NCI-H2107 (cell line): ENCODE data around the gene UGGT2.
"Not testable (repeated sequence)": the region's sequence is repeated elsewhere in the genome, so short reads cannot be mapped to it uniquely, and the experiment has no call there.

Source experiments
- DNase-seq: peaks from one replicate; lab custom pipeline; 2025; lab: John Stamatoyannopoulos, UW

The UGGT2 gene

DNA sequence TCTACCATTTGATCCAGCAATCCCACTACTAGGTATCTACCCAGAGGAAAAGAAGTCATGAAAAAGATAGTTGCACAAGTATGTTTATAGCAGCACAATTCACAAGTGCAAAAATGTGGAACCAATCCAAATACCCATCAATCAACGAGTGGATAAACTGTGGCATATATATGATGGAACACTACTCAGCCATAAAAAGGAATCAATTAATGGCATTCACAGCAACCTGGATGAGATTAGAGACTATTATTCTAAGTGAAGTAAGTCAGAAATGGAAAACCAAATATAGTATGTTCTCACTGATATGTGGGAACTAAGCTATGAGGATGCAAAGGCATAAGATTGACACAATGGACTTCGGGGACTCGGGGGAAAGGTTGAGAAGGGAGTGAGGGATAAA lies 1.3 kb downstream of the UGGT2 start:
- DNase-seq = not testable (repeated sequence)

DNA sequence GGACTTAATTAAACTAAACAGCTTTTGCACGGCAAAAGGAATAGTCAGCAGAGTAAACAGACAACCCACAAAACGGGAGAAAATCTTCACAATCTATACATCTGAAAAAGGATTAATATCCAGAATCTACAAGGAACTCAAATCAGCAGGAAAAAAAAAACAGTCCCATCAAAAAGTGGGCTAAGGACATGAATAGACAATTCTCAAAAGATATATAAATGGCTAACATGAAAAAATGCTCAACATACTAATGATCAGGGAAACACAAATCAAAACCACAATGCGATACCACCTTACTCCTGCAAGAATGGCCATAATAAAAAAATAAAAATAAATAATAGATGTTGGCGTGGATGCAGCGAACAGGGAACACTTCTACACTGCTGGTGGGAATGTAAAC lies 1.7 kb downstream of the UGGT2 start:
- not testable (repeated sequence) for DNase-seq

DNA sequence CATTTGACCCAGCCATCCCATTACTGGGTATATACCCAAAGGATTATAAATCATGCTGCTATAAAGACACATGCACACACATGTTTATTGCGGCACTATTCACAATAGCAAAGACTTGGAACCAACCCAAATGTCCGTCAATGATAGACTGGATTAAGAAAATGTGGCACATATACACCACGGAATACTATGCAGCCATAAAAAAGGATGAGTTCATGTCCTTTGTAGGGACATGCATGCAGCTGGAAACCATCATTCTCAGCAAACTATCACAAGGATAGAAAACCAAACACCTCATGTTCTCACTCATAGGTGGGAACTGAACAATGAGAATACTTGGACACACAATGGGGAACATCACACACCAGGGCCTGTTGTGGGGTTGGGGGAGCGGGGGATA lies 2.2 kb downstream of the UGGT2 start:
- not testable (repeated sequence) for DNase-seq

DNA sequence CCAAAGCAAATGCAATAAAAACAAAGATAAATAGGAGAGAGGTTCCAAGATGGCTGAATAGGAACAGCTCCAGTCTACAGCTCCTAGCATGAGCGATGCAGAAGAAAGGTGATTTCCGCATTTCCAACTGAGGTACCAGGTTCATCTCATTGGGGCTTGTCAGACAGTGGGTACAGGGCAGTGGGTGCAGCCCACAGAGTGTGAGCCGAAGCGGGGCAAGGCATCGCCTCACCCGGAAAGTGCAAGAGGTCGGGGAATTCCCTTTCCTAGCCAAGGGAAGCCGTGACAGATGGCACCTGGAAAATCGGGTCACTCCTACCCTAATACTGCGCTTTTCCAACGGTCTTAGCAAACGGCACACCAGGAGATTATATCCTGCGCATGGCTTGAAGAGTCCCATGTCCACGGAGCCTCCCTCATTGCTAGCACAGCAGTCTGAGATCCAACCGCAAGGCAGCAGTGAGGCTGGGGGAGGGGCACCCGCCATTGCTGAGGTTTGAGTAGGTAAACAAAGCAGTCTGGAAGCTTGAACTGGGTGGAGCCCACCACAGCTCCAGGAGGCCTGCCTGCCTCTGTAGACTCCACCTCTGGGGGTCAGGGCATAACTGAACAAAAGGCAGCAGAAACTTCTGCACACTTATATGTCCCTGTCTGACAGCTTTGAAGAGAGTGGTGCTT lies 6.6 kb downstream of the UGGT2 start:
- not testable (repeated sequence) for DNase-seq

DNA sequence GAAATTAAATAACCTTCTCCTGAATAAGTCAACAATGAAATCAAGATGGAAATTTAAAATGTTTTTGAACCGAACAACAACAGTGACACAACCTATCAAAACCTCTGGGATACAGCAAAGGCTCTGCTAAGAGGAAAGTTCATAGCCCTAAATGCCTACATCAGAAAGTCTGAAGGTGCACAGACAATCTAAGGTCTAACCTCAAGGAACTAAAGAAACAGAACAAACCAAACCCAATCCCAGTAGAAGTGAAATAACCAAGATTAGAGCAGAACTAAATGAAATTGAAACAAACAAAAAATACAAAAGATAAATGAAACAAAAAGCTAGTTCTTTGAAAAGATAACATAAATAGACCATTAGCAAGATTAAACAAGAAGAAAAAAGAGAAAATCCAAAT lies 9.0 kb downstream of the UGGT2 start:
- DNase-seq = no peak

DNA sequence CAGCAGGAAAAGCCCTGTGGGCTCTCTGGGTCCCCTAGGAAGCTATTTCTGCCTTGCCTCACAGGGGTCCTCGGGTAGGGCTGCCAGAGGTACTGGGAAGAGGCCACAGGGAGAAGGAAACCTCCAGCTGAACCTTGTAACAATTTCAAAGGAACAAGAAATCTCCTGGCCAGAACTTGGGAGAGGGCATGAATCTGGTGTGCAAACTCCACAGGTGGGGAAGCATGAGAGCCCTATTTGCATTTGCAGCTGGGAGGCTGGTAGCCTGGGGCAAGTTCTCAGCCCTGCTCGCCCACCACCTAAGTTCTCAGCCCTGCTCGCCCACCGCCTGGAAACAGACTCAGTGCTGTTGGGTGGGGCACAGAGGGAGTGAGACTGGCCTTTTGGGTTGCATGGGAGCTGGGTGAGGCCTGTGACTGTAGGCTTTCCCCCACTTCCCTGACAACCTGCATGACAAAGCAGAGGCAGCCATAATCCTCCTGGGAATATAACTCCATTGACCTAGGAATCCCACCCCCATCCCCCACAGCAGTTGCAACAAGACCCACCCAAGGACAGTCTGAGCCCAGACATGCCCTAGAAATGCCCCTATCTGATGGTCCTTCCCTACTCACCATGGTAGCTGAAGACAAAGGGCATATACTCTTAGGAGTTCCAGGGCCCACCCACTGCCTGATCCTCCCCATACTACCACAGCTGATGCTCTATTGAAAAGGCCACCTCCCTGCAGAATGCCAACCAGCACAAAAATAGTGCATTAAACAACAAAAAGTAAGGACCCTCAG lies 11.7 kb downstream of the UGGT2 start:
- no peak for DNase-seq

DNA sequence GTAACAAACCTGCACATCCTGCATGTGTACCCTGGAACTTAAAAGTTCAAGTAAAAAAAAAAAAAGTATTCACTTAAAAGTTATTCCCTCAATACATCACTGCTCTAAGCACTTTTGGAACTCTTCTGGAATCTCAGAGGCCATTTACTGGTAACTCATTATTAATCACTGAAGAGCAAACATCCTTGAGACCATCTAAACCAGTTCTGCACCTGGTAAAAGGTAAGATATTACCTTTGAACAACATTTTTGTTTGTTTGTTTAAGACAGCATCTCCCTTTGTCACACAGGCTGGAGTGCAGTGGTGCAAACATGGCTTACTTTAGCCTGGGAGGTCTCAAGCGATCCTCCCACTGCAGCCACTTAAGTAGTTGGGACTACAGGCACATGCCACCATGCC lies 16.7 kb downstream of the UGGT2 start:
- no peak for DNase-seq

DNA sequence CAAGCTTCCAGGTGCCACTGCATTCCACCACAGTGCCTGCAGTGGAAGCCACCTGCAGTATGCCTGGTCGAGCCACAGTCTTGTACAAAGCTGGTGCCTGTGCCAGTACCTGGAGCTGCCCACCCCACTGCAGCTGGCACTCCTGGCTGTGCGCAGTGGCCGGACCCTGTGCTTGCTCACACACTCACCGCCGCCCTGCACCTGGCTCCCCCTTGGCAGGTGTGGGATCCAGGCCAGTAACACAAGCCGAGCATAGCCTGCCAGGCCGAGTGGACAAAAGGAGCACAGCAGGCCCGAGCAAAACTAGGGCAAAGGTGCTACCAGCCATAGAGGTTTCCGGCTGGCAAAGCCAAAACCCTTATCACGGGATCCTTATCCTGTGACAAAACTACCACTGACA lies 18.5 kb downstream of the UGGT2 start:
- no peak for DNase-seq

DNA sequence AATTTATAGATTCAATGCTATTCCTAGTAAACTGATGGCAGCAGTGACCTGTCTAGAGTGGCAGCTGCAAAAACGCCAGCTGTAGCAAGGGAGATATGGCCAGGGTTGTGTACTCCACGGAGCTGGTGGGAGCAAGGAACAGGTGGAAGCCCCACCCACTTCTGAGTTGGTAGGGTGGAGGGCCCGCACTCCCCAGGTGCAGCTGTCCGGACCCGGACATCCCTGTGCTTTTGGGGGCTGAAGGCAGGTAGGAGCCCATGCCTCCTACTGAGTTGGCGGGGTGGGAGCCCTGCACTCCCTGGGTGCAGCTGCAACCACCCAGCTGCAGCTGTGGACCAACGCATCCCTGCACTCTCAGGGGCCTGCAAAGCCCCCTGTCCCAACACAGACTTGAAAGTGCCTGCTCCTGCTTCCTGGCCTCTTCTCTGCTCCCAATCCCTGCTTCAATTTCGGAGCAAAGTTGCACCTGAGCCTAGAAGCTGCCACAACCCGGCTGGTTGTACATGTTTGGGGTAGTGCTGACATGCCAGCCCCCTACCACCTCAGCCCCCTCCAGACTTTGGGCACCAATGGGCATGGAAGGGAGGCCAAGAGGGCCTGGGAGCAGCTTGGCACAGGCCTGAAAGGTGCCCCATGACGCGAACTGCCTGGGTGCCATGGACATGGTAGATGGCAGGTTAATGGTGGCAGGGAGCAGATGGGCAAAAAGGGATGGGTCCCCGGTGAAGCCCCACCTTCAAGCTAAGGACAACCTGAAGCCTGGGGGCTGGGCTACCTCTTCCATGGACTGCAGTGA lies 19.8 kb downstream of the UGGT2 start:
- DNase-seq = no peak

DNA sequence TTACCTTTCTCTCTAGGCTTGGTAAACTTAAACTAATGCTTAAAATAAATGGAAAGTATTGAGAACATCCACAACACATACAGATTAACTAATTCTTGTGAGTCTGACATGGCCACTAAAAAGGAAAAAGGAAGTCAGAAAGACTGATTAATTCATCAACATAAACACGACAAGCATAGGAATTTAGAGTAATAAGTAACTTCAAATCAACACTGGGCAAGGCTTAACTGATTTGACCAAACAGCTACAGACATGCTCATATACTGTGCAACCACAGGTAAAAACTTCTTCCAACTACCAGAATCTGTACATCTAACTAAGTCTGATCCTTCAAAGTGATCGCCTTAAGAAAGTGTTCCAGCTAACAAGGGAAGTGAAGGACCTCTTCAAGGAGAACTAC lies 20.5 kb downstream of the UGGT2 start:
- DNase-seq = no peak

DNA sequence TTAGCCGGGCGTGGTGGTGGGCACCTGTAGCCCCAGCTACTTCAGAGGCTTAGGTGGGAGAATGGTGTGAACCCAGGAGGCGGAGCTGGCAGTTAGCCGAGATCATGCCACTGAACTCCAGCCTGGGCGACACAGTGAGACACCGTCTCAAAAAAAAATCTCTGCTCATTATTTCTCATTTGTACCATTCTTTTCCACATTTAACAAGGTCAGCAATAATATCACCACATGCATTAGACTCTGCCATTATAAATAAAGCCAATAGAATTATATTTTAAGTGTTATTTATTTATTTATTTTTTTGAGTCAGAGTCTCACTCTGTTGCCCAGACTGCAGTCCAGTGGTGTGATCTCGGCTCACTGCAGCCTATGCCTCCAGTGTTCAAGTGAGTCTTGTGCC lies 24.2 kb downstream of the UGGT2 start:
- no peak for DNase-seq

DNA sequence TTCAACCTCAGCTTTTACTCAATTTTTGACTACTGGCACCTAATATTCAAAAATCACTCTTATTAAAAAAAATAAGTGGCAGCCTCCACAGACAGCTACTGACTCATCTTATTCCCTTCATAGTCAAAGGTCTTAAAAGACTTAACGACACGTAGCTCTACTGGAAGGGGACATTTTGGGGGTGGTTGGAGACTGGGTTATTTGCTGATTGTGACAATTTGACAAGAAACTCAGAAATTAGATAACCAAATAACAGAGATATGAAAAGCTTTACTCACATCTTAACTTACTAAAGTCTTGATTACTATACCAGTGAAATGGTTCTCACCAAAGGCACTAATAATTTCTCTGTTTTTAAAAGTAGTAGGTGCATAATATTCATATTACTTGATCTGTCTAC lies 25.7 kb downstream of the UGGT2 start:
- DNase-seq = no peak

DNA sequence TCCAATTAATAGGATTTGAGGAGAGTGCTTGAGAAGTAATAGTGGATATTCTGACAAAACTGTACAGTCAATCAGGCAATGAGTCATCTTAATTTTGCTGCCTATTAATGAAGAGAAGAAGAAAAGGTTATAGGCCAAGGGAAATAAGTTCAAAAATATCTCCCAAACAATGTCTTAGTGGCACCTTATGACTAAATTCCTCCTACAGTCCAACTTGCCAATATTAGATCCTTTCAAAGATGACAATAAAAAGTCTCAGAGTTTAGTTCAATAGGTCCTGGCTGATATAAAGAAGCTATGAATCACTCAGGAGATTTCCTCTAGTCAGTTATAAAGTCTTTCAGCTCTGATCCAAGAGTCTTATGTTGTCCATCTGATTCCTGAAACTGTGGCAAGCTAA lies 27.9 kb downstream of the UGGT2 start:
- no peak for DNase-seq

DNA sequence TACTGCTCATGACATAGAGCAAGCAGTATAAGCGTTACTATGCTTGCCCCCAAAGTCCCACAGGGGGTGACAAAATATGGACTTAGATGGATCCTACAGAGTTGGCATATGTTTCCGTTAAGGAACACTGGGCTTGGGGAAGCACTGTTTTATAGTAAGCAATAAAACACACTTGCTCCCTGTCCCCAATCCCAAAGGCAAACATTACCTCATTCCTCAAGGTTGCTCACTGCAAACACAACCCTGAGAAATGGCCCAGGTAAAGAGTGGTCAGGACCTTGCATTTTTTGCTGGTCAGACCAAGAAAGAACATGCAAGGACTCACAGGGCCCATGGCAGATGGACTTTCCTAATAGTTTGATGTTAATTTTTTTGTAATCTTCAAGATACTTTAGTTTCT lies 32.3 kb downstream of the UGGT2 start:
- no peak for DNase-seq

DNA sequence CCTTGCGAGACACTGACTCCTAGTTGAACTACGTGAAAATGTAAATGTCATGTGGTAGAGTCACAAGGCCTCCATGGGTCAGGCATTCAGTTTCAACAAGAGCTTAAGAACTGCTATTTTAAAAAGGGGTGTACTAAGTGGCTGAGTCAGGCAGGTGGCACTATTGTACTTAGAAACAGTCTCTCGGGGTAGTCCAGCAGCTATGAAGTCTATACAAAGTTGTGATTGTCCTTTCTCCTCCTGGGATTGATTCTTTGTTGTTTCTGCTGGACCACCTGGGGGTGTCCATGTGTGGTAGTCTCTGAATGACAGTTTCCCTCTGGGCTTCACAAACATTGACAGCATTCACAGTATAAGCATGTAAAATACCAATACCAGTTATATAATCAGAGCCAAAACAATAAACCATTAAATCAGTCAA lies 33.0 kb downstream of the UGGT2 start:
- no peak for DNase-seq

DNA sequence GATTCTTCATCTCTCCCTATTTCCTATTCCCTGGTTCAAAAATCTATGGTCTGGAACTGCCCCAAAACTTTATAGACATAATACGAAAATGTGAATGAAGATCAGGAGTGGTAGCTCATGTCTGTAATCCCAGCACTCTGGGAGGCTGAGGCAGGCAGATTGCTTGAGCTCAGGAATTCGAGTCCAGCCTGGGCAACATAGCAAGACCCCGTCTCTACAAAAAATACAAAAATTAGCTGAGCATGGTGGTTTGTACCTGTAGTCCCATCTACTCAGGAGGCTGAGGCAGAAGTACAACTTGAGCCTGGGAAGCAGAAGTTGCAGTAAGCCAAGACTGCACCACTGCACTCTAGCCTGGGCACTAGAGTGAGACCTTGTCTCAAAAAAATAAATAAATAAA lies 35.1 kb downstream of the UGGT2 start:
- no peak for DNase-seq

DNA sequence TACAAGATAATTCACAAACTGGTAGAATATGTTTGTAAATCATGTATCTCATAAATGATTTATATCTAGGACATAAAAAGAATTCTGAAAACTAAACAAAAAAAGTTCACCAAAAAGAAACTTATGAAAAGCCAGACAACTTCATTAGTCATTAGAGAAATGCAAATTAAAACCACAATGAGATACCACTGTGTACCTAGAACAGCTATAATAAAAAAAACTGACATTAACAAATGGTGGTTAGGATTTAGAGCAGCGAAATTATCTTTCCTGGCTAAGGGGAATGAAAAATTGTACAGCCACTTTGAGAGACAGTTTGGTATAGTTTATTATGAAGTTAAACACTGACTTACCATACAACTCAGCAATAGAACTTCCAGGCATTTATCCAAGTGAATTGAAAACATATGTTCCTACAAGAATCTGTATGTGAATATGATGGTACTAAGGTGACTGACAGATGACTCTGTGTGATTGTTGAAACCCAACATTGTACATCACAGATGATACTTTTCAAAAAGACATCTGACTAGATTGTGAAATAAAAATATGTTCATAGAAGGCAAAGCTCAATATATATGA lies 41.8 kb downstream of the UGGT2 start:
- no peak for DNase-seq

DNA sequence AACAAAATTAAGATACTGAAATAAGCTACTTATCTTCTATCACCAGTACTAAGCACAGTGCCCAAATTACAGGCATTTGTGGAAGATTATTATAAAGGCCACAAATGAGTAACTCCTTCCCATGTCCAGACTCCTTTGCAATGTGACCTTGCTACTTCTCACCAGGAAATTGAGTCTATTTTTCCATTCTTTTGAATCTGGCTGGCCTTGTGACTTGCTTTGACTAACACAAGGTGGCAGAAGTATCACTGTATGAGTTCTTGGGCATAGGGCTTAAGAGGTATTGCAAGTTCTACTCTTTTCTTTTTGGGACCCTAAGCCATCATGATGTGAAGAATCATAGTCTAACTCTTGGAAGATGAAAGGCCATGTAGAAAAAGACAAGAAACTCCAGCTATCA lies 49.9 kb downstream of the UGGT2 start:
- DNase-seq = no peak

DNA sequence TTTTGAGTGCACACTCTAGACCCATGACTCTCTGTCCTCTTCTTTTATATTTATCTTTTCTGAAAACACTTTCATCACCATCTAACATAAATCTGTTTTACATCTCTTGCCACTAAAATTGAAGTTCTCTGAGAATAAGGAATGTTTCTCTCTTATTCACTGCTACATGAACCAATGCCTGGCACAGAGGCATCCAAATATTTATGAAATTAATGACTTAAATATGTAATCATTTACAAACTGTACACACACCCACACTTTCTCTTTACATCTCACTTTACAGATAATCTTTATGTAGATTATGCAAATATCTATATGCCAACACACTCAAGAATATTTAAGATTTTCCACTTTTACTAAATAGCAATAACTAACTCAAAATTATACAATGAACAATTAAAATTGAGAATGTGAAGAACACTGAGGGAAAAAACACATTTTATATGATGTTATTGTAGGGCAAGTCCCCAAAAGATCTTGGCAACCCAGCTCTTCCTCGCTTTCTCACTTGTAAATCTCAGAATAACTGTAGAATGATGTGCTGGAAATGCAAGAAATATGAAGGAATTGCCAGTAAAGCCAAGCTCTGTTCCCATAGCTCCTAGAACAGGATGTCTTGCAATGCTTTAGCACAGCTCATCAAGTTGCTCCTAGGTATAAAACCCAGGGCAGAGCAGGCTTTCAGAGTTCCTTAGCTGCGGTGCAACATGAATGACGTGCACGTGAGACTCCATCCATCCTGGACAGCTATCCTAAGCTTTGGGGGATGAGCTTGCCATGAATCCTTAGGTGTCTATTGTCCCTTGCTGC lies 50.7 kb downstream of the UGGT2 start:
- DNase-seq = no peak

DNA sequence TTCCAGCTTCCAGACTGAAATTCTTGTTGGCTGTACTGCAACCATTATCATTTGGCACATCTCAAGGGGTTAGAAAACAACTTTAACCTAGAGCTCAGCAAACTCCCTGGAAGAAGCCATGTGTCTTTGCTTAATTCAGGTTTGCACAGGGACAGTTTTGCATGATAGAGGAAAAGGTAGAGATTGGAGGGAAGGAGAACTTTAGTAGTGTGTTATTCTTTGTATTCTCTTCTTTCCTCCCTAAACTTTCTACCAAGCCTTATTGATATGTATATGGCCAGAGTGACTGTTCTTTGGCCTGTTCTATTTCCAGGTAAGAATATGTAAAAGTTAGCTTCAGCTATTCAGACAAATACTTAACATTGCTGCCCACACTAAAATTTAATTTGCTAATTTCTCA lies 53.1 kb downstream of the UGGT2 start:
- DNase-seq = no peak

DNA sequence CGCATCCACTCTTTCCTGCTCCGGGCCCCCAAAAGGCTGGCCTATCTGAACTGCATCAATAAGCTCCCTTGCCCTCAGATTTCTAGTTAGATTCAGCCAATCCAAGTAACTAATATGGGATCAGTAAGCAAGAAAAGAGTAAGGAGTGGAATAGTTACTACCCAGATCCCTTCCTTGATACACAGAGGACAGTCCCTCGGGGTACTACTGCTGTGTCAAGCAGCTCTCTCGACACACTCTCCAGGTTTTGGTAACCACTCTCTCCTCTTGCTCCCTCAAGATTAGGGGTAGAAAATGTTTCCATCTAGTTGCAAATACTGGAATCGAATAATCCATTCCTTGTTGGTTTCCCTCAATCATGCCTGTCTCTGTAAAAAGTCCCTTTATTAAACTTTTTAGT lies 65.4 kb downstream of the UGGT2 start:
- DNase-seq = no peak

DNA sequence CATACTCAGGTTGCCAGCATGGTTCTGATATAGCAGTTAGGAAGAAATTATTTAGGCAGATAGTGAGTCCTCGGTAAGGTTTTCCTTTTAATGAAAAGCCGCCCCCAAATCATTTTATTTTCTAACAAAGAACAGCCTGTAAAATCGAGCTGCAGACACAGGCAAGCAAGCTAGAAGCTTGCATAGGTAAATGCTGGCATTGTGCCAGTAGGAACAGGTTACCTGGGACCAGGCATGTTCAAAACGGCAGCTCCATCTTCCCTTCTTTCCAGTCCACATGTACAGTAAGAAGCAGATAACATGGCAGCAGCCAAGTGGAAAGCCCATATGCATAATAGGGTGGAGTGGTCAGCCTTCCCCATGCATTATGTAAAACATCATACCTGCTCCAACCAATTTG lies 71.1 kb downstream of the UGGT2 start:
- no peak for DNase-seq
